Amygdala (tissue), 56 donors: Measurements from ENCODE around the gene RPL10A.
"Not testable (repeated sequence)": the region's sequence is repeated elsewhere in the genome, so short reads cannot be mapped to it uniquely, and the experiment has no call there.

ENCODE experiments used
- DNase-seq, 56 donors: peaks; one replicate each; lab custom pipeline; 2025; lab: John Stamatoyannopoulos, UW

The RPL10A gene

GRCh38 chr6:35468181-35468979 is at the start of gene RPL10A:
RPL10A (plus strand) TSS chr6:35468401; CDS start chr6:35468435, 34 bp downstream.
- DNase-seq: peak; percentile 60 to 97 (median 90)

- DNase-seq: no peak
These were observed 48.8 kb upstream of the RPL10A start for GRCh38 chr6:35419417-35419816.

- DNase-seq: no peak
These were observed 48.2 kb upstream of the RPL10A start for GRCh38 chr6:35419961-35420360.

- no peak for DNase-seq
These were observed 42.9 kb upstream of the RPL10A start for GRCh38 chr6:35425284-35425683.

- peak in 2 of 56 donors; percentile 10 to 23 for DNase-seq
These were observed 42.1 kb upstream of the RPL10A start for GRCh38 chr6:35426074-35426473.

GRCh38 chr6:35427435-35427834 is 40.8 kb upstream of the RPL10A start:
- no peak for DNase-seq

GRCh38 chr6:35427851-35428321 is 40.3 kb upstream of the RPL10A start:
- DNase-seq: no peak

GRCh38 chr6:35428421-35429149 is 39.6 kb upstream of the RPL10A start:
- DNase-seq: no peak

- no peak for DNase-seq
These were observed 38.7 kb upstream of the RPL10A start for GRCh38 chr6:35429463-35429862.

- no peak for DNase-seq
These were observed 35.9 kb upstream of the RPL10A start for GRCh38 chr6:35432291-35432690.

- not testable (repeated sequence) for DNase-seq
These were observed 35.5 kb upstream of the RPL10A start for GRCh38 chr6:35432702-35433101.

- no peak for DNase-seq
These were observed 32.9 kb upstream of the RPL10A start for GRCh38 chr6:35435074-35435837.

- no peak for DNase-seq
These were observed 31.9 kb upstream of the RPL10A start for GRCh38 chr6:35436071-35436857.

- not testable (repeated sequence) for DNase-seq
These were observed 29.7 kb upstream of the RPL10A start for GRCh38 chr6:35438378-35439065.

- no peak for DNase-seq
These were observed 28.9 kb upstream of the RPL10A start for GRCh38 chr6:35439308-35439707.

GRCh38 chr6:35441205-35441604 is 27.0 kb upstream of the RPL10A start:
- DNase-seq: no peak

GRCh38 chr6:35441642-35442041 is 26.6 kb upstream of the RPL10A start:
- no peak for DNase-seq

GRCh38 chr6:35442693-35443092 is 25.5 kb upstream of the RPL10A start:
- DNase-seq: no peak

GRCh38 chr6:35443341-35444030 is 24.7 kb upstream of the RPL10A start:
- no peak for DNase-seq
